Left lobe of liver (tissue), 2 donors: ENCODE results near the gene AVPR2. TPM values are rescaled to one million over a fixed set of nuclear protein-coding genes. Genes with fewer than 3 reads are reported as not detected.

Source experiments
- ATAC-seq: fragments of 200-7000 bp; cut with Tn5 transposase; one replicate; pipeline ENCODE4 v1.9.1; 2020; ENCODE audit warnings: mild to moderate bottlenecking, moderate library complexity
- DNase-seq: peaks from one replicate; pipeline ENCODE4 v3.0.0-alpha.2; 2020; ENCODE audit warnings: low spot score
- total RNA-seq: library from RNA; stranded (reverse); gene quantifications from one replicate; pipeline ENCODE4 v1.2.1, GENCODE V29; 2021
- donor health status: DM: no; HTN: no; CAD: no; lungs with moderate emphysema.
- donor health status: DM: no; HTN: yes; CAD: no.

AVPR2 gene
- total RNA-seq, 1 donor from 2014 or later = not detected

DNA sequence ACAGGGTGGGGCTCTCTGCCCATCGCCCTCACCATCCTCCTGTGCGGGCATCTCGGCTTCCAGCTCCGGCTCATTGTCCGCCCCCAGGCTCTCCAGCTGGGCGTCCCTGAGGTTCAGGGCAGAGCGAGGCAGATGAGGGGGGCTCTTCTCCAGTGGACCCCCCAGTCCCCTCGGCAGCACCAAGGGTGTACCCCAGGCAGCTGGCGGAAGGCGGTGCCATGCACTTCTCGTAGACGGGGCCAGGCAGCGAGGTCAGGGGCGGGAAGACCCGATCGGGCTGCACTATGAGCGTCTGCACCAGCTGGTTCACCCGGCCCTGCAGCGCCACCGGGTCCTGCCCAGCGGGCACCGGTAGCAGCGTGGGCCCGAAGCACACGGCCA is 5.5 kb downstream of the AVPR2 start:
- DNase-seq (no peak), ATAC-seq (no peak)

DNA sequence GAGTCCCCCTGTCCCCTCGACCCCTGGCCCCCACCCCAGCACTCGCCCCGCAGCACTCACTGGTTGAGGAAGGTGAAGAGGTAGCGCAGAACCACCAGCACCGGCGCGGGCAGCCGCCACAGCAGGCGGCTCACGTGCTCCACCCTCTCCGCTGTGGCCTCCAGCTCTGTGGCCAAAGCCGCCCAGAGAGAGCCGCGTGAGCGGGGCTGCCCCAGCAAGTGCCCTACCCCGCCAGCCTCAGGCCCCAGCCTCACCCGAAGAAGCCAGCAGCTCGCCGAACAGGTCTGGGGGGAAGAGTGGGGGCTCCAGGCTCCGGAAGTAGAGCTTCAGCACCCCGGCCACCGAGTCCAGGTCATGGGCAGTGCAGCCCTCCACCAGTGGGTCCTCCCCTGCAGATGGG is 6.0 kb downstream of the AVPR2 start:
- ATAC-seq = no peak

DNA sequence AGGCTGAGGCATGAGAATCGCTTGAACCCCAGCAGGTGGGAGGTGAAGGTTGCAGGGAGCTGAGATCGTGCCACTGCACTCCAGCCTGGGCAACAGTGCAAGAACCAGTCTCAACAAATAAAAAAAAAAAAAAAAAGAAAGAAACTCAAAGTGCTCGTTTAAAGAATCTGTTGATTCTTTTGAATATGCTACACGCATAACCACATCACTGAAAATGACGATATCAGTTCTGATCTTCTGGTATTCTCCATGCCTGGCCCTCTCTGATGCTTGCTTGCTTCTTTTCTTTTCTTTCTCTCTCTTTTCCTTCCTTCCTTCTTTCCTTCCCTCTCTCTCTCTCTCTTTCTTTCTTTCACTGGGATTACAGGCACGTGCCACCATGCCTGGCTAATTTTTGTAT is 7.3 kb downstream of the AVPR2 start:
- DNase-seq (no peak), ATAC-seq (no peak)

More for the DNA sequence above, 6.0 kb downstream of the AVPR2 start:
- DNase-seq = no peak

DNA sequence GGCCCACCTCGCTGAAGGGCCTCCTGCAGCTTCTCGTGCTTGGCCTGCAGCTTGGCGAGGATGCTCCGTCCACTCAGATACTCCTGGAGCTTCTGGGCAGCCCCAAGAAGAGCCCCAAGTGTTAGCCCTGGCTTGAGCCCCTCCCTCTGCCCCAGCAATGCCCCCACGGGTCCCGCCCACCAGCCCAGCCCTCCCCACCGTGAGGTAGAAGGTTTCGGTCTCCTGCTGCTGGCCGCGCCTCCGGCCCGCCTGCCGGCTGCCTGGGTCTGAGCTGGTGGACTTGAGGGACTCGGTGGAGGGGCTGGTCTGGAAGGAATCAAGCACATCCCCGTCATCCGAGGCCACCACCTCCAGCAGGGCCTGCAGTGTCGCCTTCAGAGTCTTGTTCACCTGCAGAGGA is 8.7 kb downstream of the AVPR2 start:
- no peak for DNase-seq
- no peak for ATAC-seq

DNA sequence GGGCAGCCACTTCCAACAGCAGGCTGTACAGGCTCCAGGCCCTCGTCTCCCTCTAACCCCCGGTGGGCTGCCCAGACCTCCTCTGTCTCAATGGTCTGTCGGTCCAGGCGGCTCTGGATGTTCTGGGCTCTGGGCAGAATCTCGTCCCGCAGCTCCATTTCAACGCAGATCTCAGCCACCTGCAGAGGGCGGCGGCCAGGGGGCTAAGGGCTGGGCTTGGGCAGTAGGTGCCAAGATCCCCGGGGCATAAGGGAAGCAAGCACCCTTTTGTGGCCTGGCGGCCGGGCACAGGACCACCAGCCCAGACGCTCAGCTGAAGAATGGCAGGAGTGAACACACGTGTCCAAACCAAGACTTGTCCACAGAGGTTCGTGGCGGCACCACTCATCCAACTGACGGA is 9.2 kb downstream of the AVPR2 start:
- ATAC-seq (no peak), DNase-seq (no peak)

DNA sequence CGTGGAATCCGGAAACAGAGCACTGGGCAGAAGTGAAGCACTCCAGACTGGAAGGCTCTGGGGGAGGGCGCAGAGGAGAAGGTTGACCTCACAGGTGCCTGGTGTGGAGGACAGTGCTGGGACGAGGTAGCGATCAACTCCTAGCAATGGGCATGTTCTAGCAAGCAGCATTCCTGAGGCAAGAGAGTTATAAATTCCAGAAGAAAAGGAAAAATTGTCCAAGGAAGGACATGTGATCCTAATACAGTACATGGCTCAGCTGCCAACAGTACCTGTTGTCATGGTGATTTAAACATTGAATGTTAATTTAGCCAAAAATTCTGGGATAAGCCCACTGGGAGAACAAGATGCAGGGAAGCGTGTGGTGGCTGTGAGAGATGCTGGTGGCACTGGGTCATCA is 13.4 kb downstream of the AVPR2 start:
- DNase-seq (no peak), ATAC-seq (no peak)

DNA sequence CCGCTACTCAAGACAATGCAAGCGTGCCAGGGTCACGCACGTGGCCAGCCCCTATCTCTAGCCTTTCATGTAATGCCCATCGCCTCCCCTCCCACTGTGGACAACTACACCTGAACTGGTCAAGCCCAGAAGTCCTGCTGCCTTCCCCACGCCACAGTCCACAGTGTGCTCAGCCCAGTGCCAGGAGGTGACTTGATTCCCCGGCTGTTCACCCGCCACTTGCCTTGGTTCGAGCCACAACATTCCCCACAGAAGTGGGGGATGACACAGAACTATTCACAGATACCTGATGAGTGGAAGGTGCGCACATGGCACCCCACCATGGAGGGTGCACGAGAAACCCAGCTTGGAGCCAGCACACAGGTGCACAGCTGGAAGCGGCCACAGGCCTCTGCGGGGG is 14.8 kb downstream of the AVPR2 start:
- ATAC-seq (no peak), DNase-seq (no peak)

DNA sequence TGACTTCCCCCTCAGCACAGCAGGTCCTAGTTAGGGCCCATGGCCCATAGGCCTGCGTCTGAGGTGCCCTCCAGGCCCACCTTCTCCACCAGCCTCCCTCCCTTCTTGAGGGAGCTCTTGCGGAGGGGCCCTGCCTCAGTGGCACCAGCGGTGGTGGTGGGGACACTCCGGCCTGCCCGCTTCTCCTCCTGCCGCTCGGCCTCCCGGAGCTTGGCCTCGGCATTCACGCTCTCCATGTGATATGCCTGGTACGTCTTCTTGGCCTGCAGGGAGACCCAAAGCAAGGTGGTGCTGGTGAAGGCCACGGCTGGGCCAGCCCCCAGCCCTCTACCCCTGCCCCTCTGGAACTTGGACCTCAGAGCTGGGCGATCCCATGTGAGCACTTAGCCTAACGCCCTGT is 16.1 kb downstream of the AVPR2 start:
- ATAC-seq (no peak), DNase-seq (no peak)

DNA sequence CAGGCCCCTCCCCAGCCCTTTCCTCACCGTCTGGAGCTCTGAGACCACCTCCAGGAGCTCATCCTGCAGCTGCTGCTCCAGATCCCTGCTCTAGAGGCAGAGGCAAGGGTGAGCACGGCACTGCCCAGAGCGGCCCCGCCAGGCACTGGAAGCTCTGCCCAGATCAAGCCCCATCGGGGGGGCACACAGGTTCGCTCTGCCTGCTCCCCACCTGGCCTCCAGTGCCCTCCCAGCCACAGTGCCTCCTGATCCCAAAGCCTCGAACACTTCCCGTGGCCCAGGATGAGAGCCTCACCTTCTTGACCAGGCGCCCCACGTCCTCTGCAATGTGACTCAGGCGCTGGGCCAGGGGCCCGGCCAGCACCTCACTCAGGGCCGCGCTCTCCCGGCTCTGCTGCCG is 16.6 kb downstream of the AVPR2 start:
- no peak for DNase-seq
- no peak for ATAC-seq

DNA sequence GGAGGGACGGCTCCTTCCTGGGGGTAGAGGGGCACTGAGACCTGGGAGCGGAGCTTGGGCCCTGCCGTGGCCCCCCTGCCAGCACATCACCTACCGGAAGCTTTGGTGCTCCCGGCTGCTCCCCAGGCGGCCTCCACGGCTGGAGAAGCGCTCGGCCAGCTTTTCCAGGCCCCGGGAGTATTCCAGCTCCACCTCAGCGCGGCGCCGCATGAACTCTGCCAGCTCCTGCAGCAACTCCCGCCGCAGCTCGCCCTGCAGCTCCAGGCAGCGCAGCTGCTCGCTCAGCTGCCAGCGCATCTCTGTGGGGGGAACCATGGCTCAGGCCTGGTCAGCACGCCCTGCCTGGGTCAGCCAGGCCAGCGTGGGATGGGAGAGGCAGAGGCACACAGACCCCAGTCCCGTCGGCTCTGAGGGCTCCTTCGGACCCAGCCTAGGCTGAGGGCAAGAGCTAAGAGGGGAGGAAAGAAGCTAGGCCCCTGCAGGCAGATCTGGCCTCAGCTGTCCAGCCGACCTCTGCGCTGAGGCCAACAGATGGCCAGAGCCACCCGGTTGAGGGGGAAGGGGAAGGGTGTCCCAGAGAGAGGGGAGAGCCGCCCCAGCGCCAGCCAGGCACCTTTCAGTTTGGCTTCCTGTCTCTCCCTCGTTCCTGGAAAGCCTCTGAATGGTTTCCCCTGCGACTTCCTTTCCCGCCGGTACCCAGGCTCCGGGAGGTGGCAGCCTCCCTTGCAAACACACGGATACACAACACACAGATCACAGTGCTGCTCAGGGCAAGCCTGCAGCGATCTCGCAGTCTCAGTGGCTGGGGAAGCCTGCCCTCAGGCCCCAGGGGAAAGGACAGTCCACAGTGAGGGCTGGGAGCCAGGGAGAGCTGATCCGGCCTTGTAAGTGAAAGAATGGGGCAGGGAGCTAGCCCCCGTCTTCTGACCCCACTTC is 17.3 kb downstream of the AVPR2 start:
- no peak for DNase-seq
- ATAC-seq = no peak

DNA sequence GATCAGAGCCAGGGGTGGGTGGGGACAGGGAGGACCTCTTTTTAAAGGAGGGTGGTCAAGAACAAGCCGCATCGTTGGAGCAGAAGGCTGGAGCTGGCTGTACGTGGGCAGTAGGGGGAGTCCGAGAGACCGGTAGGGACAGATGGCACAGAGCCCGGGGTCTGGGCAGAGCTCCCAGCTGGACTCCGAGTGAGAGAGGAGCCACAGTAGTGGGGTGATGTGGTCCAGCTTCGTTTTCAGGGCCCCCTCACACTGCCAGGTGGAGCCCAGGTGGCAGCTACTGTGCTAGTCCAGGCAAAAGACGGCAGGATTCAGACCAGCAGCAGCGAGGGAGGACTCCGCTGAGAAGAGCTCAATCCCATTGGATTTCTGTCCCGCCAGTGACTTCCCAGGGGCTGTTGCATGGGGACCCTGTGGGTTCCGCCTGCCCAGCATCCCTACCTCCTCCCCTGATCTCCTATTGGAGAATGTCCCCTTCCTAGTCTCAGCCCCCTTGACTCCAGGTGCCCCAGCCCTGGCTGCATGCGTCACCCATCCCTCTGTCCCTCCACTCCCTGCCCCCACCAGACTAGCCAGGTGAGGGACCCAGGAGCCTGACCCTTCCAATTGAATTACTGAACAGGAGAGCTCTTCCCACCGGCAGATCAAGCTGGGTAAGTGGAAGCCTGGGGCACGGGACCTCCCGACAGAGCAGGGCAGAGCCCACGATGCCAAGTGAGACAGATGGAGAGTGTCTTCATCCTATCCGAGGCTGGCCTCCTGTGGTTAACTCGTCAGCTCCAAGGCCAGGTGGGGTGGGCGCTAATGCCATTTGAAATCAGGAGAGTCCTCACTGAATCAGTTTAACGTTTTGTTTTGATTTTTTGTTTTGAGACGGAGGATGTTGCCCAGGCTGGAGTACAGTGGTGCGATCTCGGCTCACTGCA is 18.7 kb downstream of the AVPR2 start:
- ATAC-seq (peak; percentile 83), DNase-seq (peak; percentile 79)

DNA sequence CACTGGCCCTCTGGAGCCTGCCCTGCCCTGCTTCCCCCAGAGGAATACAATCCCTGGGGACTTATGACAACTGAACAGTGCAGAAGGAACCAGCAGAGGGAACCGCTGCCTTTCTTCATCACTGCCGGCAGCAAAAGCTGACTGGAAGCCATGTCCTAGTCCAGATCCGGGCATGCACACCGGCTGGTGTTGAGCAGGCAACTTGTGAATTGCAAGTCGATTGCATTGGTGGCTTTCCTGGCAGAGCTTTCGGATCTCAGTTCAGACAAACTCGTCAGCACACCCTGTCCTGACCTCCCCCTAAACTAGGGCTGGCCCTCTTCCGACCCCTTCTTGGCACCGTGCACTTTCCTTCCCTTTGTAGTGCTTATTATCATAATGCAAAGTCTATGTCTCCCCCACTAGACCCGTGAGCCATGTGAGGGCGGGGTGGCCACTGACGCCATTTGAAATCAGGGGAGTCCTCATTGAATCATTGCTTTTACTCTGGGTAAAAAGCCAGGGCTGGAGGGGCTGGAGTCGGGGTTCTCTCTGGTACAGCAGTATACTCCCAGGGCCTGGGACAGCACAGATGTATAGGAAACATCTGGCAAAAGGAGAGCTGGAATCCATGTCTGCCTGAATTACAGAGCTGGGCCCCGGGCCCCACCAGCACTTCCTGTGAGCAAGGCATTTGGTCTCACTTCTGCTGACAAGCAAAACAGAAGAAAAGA is 19.8 kb downstream of the AVPR2 start:
- ATAC-seq = no peak
- no peak for DNase-seq

DNA sequence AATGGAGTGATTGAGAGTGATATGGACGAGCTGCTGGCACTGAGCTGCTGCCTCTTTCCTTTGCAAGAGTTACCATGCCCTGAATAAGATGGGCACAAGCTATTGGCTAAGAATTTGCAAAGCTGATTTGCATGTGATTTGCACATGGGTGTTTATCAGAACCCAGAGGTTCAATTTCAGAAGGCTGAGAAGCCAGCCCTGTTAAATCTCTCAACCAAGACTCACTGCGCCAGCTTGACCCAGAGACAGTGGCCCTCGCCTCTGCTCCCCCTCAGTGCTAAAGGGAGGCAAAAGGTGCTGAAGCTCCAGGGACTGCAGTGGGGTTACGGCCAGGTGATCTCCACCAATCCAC is 20.9 kb downstream of the AVPR2 start:
- no peak for ATAC-seq
- no peak for DNase-seq

DNA sequence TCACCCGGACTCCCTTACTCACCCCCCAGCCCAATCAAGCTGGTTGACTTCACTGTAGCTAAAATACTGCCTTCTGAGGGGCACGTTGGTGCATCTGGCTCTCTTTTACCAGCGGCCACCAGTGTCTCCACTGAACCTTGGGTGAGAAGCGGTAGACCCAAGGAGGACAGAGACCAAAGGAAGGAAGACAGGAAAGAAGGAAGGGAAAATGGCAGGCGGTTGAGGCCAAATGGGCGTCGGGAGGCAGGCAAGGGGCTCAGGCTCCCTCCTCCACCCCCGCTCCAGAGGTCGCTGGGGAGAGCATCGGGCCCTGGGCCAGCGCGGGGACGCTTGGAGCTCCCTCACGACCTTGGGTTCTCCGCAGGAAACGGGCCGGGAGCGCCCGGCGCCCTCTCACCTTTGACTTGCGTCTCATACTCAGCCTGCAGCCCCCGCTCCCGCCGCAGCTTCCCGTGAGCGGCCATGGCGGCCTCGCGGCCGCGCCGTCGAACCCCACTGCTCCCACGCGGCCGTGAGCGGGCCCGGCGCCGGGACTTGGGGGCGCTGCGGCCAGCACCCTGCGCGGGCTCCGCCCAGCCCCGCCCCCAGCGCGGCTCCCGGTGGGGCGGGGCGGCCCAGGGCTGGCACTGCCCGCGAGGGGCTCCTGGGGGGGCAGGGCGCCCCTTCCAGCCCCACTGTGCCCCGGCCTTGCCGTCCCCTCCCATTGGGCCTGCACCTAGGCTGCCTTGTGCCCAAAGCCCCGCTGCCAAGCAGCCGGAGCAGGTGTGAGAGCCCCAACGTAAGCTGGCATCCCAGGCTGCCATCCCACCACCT is 21.5 kb downstream of the AVPR2 start, which contains the start of gene ARHGAP4:
Gene ARHGAP4, minus strand, starts transcription at position 526 of the 813 bp plus-strand sequence. Its CDS starts 62 bp downstream, at position 464.
- no peak for ATAC-seq
- DNase-seq = no peak

DNA sequence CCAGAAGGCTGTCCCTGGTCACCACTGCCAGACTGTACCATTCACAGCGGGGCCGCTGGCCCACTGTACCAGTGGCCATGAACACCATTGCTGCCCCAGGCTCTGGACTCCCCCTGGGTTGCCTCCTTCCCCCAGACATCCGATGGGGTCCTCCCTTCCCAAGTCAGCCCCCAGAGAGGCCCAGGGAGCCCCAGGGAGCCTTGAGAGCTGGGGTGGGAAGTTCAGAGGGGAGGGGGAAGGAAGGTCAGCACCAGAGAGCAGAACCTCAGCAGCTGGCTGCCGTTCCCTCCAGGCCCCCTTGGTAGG is 22.0 kb downstream of the AVPR2 start:
- ATAC-seq = no peak
- DNase-seq = no peak

DNA sequence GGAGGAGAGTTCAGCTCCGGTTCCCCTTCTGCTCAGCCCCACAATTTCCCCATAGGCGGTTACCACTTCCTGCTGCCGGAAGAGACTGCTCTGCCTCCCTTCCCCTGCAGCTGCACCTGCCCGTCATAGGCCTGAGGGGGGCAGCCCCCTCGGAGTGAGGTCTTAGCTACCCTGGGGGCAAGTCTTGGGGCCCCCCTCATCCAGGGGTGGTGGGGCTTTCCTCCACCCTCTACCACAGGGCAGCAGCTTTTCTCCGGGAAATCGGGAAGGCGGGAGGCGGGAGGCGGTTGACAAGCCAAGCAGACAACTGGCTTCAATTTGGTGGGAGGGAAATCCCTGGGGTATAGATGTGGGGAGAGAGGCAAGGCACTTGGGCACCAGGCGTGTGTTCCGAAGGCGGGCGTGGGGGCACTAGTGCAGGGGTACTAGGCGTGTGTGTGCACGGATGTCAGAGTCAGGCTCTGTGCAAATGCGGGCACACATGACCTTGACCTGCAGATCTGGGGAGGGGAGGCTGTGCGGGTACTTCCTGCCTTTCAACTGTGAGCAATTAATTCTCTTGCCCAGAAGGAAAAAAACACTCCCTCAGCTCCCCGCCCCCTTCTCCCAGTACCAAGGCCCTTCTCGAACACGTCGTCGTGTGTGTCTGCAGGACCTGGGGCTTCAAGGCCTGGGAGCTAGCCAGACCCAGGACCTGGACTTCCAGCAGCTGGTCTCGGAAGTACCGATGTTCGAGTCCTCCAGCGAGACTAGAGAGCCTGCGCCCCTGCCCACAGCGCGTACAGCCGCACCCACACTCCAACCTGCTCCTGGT is 22.6 kb downstream of the AVPR2 start:
- DNase-seq (peak; percentile 49), ATAC-seq (no peak)

DNA sequence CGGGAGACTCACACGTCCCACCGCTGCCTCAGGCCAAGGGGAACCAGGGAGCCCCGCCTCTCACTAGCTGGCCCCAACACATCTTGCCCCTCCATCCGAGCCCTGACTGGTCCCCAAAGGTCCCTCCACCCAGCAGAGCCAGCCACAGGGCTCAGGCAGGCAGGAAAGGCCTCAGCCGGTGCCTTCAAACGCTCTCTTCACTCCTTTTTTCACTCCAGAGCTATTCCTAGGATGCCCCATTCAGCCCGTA is 23.1 kb downstream of the AVPR2 start:
- DNase-seq = no peak
- no peak for ATAC-seq

DNA sequence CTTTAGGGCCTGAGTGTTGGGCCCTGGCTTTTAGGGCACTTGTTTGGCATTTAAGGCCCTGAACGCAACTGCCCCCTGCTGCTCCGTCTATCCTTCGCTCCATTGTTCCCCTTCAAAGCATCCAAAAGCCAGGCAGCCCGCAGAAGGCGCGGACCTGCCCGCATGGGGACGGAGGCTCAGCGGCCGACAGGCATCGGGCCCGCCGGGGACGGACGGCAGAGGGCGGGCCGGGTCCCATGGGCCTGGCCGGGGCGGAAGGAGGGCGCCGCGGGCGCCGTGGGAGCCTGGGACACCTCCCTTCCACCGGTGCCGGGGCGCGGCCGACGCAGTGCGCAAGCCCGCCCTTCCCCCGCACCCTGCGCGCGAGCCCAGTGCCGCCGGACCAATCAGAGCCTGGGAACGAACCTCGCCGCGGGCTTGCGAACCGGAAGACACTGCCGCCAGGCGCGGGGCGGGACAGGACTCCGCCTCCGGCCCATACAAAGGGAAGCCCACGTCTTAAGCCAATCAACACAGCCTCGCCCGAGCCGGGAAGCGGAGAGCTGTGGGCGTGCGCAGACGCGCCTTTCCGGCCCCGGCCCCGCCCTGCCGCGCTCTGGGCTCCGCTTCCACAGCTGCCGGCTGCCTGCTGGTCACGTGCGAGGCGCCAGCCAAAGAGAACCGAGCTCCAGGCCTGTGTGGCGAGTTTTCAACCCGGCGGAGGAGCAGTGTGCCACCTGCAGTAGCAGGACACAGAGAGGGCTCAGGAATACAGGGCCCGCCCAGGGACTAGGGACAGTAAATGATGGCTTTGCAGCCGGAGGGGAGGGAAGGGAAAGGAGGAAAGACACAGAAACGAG is 23.7 kb downstream of the AVPR2 start:
- ATAC-seq (peak; percentile 89), DNase-seq (peak; percentile 95)

DNA sequence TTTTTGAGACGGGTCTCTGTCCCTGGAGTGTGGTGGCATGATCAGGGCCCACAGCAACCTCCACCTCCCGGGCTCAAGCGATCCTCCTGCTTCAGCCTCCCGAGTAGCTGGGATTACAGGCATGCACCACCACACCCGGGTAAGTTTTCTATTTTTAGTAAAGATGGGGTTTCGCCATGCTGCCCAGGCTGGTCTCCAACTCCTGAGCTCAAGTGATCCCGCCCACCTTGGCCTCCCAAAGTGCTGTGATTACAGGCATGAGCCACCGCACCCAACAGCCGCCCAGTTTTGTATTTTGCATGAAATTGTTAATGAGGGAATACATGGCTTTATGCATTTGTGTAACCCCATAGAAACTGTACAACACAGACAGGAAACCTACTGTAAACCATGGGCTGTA is 24.4 kb downstream of the AVPR2 start:
- no peak for DNase-seq
- ATAC-seq = no peak
